ENCODE measurements around the gene BPIFB6.

Gene BPIFB6

DNA sequence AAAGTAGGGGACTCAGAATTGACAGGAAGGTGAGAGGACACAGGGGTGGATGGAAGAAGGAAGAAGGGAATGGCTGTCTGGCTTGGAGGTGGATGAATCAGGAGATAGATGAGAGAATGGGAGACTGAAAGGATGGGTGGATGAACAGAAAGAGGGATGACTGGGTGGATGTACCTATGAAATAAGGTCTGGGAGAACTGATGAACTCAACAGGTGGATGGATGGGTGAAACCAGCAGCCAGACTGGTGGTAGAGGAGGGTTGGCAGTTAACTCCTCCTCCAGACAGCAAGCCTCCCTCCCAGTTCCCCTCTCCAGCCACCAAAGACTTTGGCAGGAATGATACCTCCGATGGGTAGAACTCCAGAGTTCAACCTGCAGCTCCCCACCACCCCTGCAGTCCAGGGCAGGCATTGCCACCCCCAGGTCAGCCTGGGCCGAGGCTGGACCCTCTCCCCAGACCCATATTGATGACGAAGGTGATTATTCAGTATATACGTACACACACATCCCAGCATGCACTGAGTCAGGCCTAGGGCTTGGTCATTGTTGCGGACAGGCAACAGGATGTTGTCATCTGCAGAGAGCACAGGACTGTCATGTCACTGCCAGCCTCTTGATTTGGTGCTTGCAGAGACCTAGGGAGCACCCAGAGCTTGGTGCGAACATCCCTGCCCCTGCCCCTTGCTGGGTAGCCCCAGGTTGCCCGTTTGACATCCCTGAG is 29.2 kb upstream of the BPIFB6 start:
- TF ChIP-seq, protein P1, sequence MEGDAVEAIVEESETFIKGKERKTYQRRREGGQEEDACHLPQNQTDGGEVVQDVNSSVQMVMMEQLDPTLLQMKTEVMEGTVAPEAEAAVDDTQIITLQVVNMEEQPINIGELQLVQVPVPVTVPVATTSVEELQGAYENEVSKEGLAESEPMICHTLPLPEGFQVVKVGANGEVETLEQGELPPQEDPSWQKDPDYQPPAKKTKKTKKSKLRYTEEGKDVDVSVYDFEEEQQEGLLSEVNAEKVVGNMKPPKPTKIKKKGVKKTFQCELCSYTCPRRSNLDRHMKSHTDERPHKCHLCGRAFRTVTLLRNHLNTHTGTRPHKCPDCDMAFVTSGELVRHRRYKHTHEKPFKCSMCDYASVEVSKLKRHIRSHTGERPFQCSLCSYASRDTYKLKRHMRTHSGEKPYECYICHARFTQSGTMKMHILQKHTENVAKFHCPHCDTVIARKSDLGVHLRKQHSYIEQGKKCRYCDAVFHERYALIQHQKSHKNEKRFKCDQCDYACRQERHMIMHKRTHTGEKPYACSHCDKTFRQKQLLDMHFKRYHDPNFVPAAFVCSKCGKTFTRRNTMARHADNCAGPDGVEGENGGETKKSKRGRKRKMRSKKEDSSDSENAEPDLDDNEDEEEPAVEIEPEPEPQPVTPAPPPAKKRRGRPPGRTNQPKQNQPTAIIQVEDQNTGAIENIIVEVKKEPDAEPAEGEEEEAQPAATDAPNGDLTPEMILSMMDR (IDR thresholded peaks at IDR 0.05; ENCODE audit: control insufficient read depth, insufficient read depth, low read depth, low read length, missing control alignments), result no peak
- no peak overlapping the region for H3K4me3 ChIP-seq (ENCODE audit: control insufficient read depth, low read depth, low read length)
- DNase-seq (ENCODE audit: low read depth), result no peak

DNA sequence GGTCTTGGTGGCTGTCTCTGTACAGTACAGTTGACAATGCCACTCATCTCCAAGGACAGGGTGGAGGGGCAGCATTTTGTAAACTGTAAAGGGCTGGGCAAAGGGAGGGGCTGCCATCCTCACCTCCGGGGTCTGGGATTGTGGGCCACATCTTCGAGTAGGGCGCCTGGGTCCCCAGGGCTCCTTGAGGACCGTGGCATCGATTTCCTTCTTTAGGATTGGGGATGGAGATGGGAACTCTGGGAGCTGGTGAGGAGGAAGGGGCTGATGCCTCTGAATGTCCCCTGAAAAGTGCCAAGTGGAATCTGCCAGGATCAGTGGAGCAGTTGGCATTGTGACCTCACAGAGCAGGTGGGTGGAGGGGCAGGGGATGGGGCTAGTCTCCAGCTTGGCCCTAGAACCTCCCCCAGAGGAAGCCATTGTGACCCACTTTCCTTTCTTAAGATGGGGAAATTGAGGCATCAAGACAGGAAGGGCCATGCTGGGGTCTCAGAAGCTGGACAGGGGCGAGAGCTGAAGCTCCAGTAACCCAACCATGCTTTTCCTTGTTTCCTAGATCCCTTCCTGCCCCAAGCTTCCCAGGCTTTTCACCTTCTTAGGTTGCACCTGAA is 27.2 kb upstream of the BPIFB6 start, which contains the start of gene SUN5:
SUN5 (minus strand) TSS at position 293 of the 611 bp plus-strand sequence; CDS start at position 200, 93 bp downstream.
- no peak within 1 kb of the TSS for H3K4me3 ChIP-seq (ENCODE audit: control insufficient read depth, low read depth, low read length)
- DNase-seq (ENCODE audit: low read depth), result no peak
- TF ChIP-seq, protein P1 (IDR thresholded peaks at IDR 0.05; ENCODE audit: control insufficient read depth, insufficient read depth, low read depth, low read length, missing control alignments), result no peak

DNA sequence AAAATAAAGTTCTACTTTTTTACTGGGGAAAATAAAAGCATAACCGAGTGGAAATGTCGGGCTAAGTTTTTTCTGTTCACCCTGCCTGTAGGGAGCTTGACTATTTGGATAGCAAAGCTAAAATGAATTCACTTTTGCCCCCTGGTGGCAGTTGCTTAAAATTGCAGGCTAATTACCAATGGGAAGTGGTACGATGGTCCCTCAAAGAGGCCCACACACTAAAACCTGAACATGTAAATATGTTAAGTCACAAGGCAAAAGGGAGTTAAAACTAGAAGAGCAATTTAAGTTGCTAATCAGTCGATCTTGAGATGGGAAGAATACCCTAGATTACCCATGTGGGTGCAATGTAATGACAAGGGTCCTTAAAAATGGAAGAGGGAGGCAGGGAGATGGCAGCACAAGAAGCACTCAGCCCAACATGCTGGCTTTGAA is 26.3 kb upstream of the BPIFB6 start:
- TF ChIP-seq, protein P1 (IDR thresholded peaks at IDR 0.05; ENCODE audit: control insufficient read depth, insufficient read depth, low read depth, low read length, missing control alignments), result peak; percentile 26
- DNase-seq (ENCODE audit: low read depth), result no peak
- no peak overlapping the region for H3K4me3 ChIP-seq (ENCODE audit: control insufficient read depth, low read depth, low read length)

DNA sequence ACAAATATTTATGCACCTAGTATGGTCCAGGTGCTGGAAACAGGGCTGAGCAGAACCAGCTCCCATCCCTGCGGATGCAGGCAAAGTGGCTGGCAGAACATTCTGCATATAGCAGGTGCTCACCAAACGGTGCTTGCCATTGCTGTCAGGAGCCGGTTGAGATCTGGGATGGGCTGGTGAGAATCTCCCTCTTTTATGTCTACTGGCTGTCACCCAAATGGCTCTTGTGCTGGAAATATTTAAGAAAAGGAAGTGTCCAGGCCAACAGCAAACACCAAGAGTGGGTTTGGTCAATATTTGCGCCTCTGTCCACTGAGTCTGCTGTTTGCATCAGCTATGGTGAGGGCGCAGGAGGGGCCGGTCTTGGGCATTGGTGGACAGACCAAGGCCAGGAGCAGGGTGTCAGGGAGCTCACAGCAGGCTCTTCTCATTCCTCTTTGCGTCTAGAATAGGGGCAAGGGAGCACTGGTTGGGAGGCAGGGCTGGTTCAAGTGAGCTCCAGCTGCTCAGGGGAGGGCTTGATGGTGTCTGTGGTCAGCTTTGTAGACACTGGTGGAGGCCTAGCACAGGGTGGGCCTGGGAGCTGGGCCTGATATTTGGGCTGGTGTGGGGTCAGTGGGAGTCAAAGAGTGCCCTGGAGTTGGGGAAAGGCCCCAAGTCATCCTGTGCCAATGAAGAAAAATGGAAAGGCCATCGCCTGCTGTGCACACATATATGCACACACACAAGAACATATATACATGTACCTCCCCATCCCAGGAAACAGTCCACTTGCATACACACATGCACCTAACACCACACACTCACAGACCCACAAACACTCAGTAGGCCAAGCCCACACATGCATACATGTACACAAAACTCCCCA is 25.3 kb upstream of the BPIFB6 start:
- no peak overlapping the region for H3K4me3 ChIP-seq (ENCODE audit: control insufficient read depth, low read depth, low read length)
- TF ChIP-seq, protein P1 (IDR thresholded peaks at IDR 0.05; ENCODE audit: control insufficient read depth, insufficient read depth, low read depth, low read length, missing control alignments), result no peak

DNA sequence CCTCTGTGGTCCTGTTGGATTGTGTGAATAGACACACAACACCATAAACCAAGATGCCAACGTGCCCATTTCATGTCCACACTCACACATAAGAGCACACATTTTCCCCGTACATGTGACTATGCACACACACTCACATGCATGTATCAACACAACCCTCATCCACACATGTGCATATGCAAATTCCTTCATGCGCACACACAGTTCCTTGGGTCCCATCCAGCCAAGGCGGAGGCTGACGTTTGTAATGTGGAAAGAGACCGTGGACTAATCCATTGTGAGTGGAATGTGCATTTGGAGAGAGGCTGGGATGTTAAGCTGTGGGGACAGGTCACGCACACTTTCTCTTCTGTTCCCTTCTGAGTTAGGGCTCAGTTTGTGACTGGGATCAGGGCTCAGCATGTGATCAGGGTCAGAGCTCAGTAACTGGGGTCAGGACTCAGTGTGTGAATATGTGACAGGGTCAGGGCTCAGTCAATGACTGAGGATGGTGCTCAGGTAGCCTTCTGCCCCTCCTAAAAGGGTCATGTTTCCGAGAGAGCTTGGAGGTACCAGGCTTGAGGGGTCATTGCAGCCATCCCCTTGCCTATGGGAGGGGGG is 24.6 kb upstream of the BPIFB6 start:
- TF ChIP-seq, protein P1 (IDR thresholded peaks at IDR 0.05; ENCODE audit: control insufficient read depth, insufficient read depth, low read depth, low read length, missing control alignments), result no peak
- no peak for DNase-seq (ENCODE audit: low read depth)
- no peak overlapping the region for H3K4me3 ChIP-seq (ENCODE audit: control insufficient read depth, low read depth, low read length)

More for the DNA sequence above, 25.3 kb upstream of the BPIFB6 start:
- no peak for DNase-seq (ENCODE audit: low read depth)

Measured in AG09309 (cell line).